Bladder microvascular endothelial cell (primary cell): ENCODE data around the gene ARRDC2. TPM values are rescaled to one million over a fixed set of nuclear protein-coding genes. Genes with fewer than 3 reads are reported as not detected.

ENCODE experiments used
- total RNA-seq: library from RNA; depleted of rRNA; stranded (reverse); fragments of >200 nt; gene quantifications from 2 replicates; pipeline ENCODE4 v1.2.3, GENCODE V29; 2014

ARRDC2 gene
- 32.7 and 74.5 TPM in 2 replicates for total RNA-seq

GRCh38 chr19:18007917-18008673 lies at the start of gene ARRDC2:
Gene ARRDC2, plus strand, starts transcription at chr19:18008170. Its CDS starts 141 bp downstream, at chr19:18008311.

GRCh38 chr19:17966550-17967256 lies 41.3 kb upstream of the ARRDC2 start, which contains the start of gene KCNN1:
Gene KCNN1, plus strand, starts transcription at chr19:17967107. Its CDS starts 6,782 bp downstream, at chr19:17973889.

Other genes with a start within 250 kb of the ARRDC2 start
- gene B3GNT3, start 213.0 kb upstream of the ARRDC2 start, total RNA-seq = 0.16 TPM in 1 of 2 replicates, not detected in the other
- not detected in 2 replicates for gene INSL3, start 186.7 kb upstream of the ARRDC2 start, total RNA-seq
- gene JAK3, start 160.2 kb upstream of the ARRDC2 start, total RNA-seq = 4.4 and 5.2 TPM in 2 replicates
- gene RPL18A, start 148.3 kb upstream of the ARRDC2 start, total RNA-seq = 882 and 1,185 TPM in 2 replicates
- gene SLC5A5, start 136.2 kb upstream of the ARRDC2 start, total RNA-seq = not detected in 2 replicates
- 32.1 and 72.3 TPM in 2 replicates for gene CCDC124, start 75.2 kb upstream of the ARRDC2 start, total RNA-seq
- under 0.01 TPM in 1 of 2 replicates, not detected in the other for gene KCNN1, start 41.1 kb upstream of the ARRDC2 start, total RNA-seq
- 0.31 and 0.49 TPM in 2 replicates for gene IL12RB1, start 78.8 kb downstream of the ARRDC2 start, total RNA-seq
- 1.1 and 4.7 TPM in 2 replicates for gene MAST3, start 89.6 kb downstream of the ARRDC2 start, total RNA-seq
- 0.97 and 3.7 TPM in 2 replicates for gene PIK3R2, start 145.0 kb downstream of the ARRDC2 start, total RNA-seq
- 4.4 and 5.7 TPM in 2 replicates for gene IFI30, start 165.6 kb downstream of the ARRDC2 start, total RNA-seq
- 7.8 and 9.3 TPM in 2 replicates for gene MPV17L2, start 185.0 kb downstream of the ARRDC2 start, total RNA-seq
- 0.16 and 0.94 TPM in 2 replicates for gene RAB3A, start 195.9 kb downstream of the ARRDC2 start, total RNA-seq
- gene PDE4C, start 218.3 kb downstream of the ARRDC2 start, total RNA-seq = 0.16 and 0.25 TPM in 2 replicates